Epithelial cell of esophagus (primary cell): ENCODE measurements around the gene C10orf143.
"Not testable (repeated sequence)": the region's sequence is repeated elsewhere in the genome, so short reads cannot be mapped to it uniquely, and the experiment has no call there.

Experiments
- DNase-seq: peaks from one replicate; pipeline ENCODE4 v3.0.0; 2010; ENCODE audit warnings: low read depth
- H3K4me3 ChIP-seq: 2 replicates; pipeline ENCODE4 v1.5.1; 2011; ENCODE audit warnings: mild to moderate bottlenecking, low read length, control low read depth
- CTCF ChIP-seq: IDR thresholded peaks from 2 replicates; pipeline ENCODE4 v1.5.1; 2011; ENCODE audit warnings: low read depth, mild to moderate bottlenecking, low read length, control low read depth, inconsistent platforms; ENCODE audit not compliant: insufficient read depth; ENCODE audit errors: missing control alignments

Gene C10orf143

GRCh38 chr10:130111113-130111851, 652 bp upstream of the C10orf143 start:
- no peak for TF ChIP-seq CTCF
- H3K4me3 ChIP-seq: peak overlapping the region; percentile 100
- peak; percentile 99 for DNase-seq

- H3K4me3 ChIP-seq: peak overlapping the region; percentile 100
- DNase-seq: peak; percentile 83
- peak; percentile 90 for TF ChIP-seq CTCF
These were observed 809 bp downstream of the C10orf143 start for GRCh38 chr10:130109796-130110245.

GRCh38 chr10:130108934-130109604, 1.6 kb downstream of the C10orf143 start:
- TF ChIP-seq CTCF: no peak
- H3K4me3 ChIP-seq: peak overlapping the region; percentile 100
- no peak for DNase-seq

- not testable (repeated sequence) for DNase-seq, H3K4me3 ChIP-seq
These were observed 2.5 kb downstream of the C10orf143 start for GRCh38 chr10:130108146-130108545.

GRCh38 chr10:130105724-130106123, 4.9 kb downstream of the C10orf143 start:
- no peak for DNase-seq
- no peak for TF ChIP-seq CTCF
- no peak overlapping the region for H3K4me3 ChIP-seq

GRCh38 chr10:130099344-130099743, 11.3 kb downstream of the C10orf143 start:
- no peak for TF ChIP-seq CTCF
- no peak overlapping the region for H3K4me3 ChIP-seq

GRCh38 chr10:130090565-130090964, 20.1 kb downstream of the C10orf143 start:
- not testable (repeated sequence) for DNase-seq

More at GRCh38 chr10:130099344-130099743, 11.3 kb downstream of the C10orf143 start:
- DNase-seq: no peak

GRCh38 chr10:130080461-130080814, 30.2 kb downstream of the C10orf143 start:
- no peak overlapping the region for H3K4me3 ChIP-seq
- TF ChIP-seq CTCF: no peak
- no peak for DNase-seq

More at GRCh38 chr10:130090565-130090964, 20.1 kb downstream of the C10orf143 start:
- H3K4me3 ChIP-seq: not testable (repeated sequence)
